GM18499 (cell line): ENCODE data around the gene ST6GALNAC2.

Experiments
- ATAC-seq: cut with Tn5 transposase; IDR thresholded peaks from one replicate; pipeline ENCODE4 v1.9.1; 2021; ENCODE audit warnings: moderate number of reproducible peaks; ENCODE audit not compliant: insufficient read depth, unreplicated experiment

Gene ST6GALNAC2

GRCh38 chr17:76601065-76601464 is 15.4 kb upstream of the ST6GALNAC2 start:
- ATAC-seq: no peak

GRCh38 chr17:76599694-76600460 is 14.2 kb upstream of the ST6GALNAC2 start:
- ATAC-seq: no peak

- ATAC-seq: no peak
Observed at GRCh38 chr17:76598004-76598439, 12.4 kb upstream of the ST6GALNAC2 start.

- no peak for ATAC-seq
Observed at GRCh38 chr17:76597156-76598003, 11.7 kb upstream of the ST6GALNAC2 start.

GRCh38 chr17:76594690-76595089 is 9.0 kb upstream of the ST6GALNAC2 start:
- no peak for ATAC-seq

GRCh38 chr17:76593959-76594358 is 8.3 kb upstream of the ST6GALNAC2 start:
- ATAC-seq: no peak

- no peak for ATAC-seq
Observed at GRCh38 chr17:76593384-76593826, 7.7 kb upstream of the ST6GALNAC2 start.

GRCh38 chr17:76588182-76588581 is 2.5 kb upstream of the ST6GALNAC2 start:
- no peak for ATAC-seq

- ATAC-seq: no peak
Observed at GRCh38 chr17:76586741-76587487, 1.3 kb upstream of the ST6GALNAC2 start.

GRCh38 chr17:76585033-76585648 is 519 bp downstream of the ST6GALNAC2 start:
- ATAC-seq: no peak

GRCh38 chr17:76584427-76585032 is 1.1 kb downstream of the ST6GALNAC2 start:
- ATAC-seq: no peak

GRCh38 chr17:76582660-76583059 is 3.0 kb downstream of the ST6GALNAC2 start:
- no peak for ATAC-seq

- ATAC-seq: no peak
Observed at GRCh38 chr17:76581515-76581914, 4.1 kb downstream of the ST6GALNAC2 start.

GRCh38 chr17:76579281-76579680 is 6.4 kb downstream of the ST6GALNAC2 start:
- no peak for ATAC-seq

GRCh38 chr17:76578376-76578775 is 7.3 kb downstream of the ST6GALNAC2 start:
- no peak for ATAC-seq

GRCh38 chr17:76577876-76578275 is 7.8 kb downstream of the ST6GALNAC2 start:
- no peak for ATAC-seq

GRCh38 chr17:76576189-76576588 is 9.5 kb downstream of the ST6GALNAC2 start:
- no peak for ATAC-seq

GRCh38 chr17:76575570-76575969 is 10.1 kb downstream of the ST6GALNAC2 start:
- no peak for ATAC-seq

- no peak for ATAC-seq
Observed at GRCh38 chr17:76574166-76574565, 11.5 kb downstream of the ST6GALNAC2 start.

GRCh38 chr17:76573096-76573495 is 12.6 kb downstream of the ST6GALNAC2 start:
- no peak for ATAC-seq
